ENCODE measurements around the gene PKLR. TPM values are rescaled to one million over a fixed set of nuclear protein-coding genes. Genes with fewer than 3 reads are reported as not detected.

The PKLR gene
- total and polyA plus RNA-seq, 2 of the 8 experiments (the other 6 are each of a cell fraction or from before 2014, with no cell fraction given) = 2.3 to 7.5 TPM

DNA sequence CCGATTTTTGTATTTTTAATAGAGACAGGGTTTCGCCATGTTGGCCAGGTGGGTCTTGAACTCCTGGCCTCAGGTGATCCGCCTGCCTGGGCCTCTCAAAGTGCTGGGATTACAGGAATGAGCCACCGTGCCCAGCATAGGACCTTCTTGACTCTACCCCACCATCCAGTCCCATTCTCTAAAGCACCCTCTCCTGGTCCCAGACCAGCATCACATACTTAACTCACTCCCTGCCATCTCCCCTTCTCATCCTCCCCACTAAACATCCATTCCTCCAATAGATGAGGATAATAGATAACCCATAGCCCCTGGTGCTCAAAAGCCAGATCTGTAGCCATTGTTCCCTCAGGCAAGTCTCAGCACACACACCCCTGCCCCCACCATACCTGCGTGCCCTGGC, 48.0 kb downstream of the PKLR start:
- H3K23ac ChIP-seq (ENCODE audit: insufficient read length) = no peak overlapping the region
- no peaks in the 10 kb centered on the region for H3K79me1 ChIP-seq (ENCODE audit: low read depth, low read length)
- no peak overlapping the region for H3K4ac ChIP-seq (replicated peaks; ENCODE audit: insufficient read length, low read depth, low read length)
- H3K9ac ChIP-seq (replicated peaks in 1 of 4; ENCODE audit: extremely low read depth in 1 of 4, low read depth in 3 of 4, low read length in 3 of 4) = no peak overlapping the region
- no peak overlapping the region for H3K14ac ChIP-seq (ENCODE audit: insufficient read length)
- H3K4me1 ChIP-seq (replicated peaks in 1 of 4; ENCODE audit: control insufficient read depth in 3 of 4, insufficient read depth in 4 of 4, low read length in 3 of 4) = peaks cover 0 to 26% (median 16%) of the 10 kb centered on the region in 4 experiments; a peak in 6 of 7 replicates
- no peak overlapping the region for H2BK20ac ChIP-seq (ENCODE audit: low read length)
- H3K23me2 ChIP-seq (ENCODE audit: low read depth, low read length) = peaks cover 12% of the 10 kb centered on the region; the same call in 1 of the 2 replicates
- H2BK120ac ChIP-seq (replicated peaks; ENCODE audit: low read depth, low read length) = no peak overlapping the region
- no peak overlapping the region for H2AFZ ChIP-seq (ENCODE audit: low read length)
- peak overlapping the region in 1 of 2 experiments; percentile 79; a peak in 1 of 4 replicates for H3K4me2 ChIP-seq (ENCODE audit: insufficient read depth in 1 of 2, low read depth in 2 of 2, low read length in 2 of 2)
- TF ChIP-seq, protein P1, sequence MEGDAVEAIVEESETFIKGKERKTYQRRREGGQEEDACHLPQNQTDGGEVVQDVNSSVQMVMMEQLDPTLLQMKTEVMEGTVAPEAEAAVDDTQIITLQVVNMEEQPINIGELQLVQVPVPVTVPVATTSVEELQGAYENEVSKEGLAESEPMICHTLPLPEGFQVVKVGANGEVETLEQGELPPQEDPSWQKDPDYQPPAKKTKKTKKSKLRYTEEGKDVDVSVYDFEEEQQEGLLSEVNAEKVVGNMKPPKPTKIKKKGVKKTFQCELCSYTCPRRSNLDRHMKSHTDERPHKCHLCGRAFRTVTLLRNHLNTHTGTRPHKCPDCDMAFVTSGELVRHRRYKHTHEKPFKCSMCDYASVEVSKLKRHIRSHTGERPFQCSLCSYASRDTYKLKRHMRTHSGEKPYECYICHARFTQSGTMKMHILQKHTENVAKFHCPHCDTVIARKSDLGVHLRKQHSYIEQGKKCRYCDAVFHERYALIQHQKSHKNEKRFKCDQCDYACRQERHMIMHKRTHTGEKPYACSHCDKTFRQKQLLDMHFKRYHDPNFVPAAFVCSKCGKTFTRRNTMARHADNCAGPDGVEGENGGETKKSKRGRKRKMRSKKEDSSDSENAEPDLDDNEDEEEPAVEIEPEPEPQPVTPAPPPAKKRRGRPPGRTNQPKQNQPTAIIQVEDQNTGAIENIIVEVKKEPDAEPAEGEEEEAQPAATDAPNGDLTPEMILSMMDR (IDR thresholded peaks at IDR 0.05; ENCODE audit: control extremely low read depth in 1 of 3, insufficient read depth in 1 of 3, low read depth in 1 of 3, low read length in 3 of 3) = peak in 2 of 3 experiments; percentile 1 to 32; a peak in 3 of 4 replicates
- TF ChIP-seq RAD21 (IDR thresholded peaks at IDR 0.05 in 1 of 2, conservative IDR thresholded peaks at IDR 0.05 in 1 of 2; ENCODE audit: low read depth in 2 of 2, low read length in 2 of 2) = 0 out of 4 replicates have a peak, but pooled peaks of 1 of the 2 experiments have one; percentile 7
- TF ChIP-seq, protein P2, sequence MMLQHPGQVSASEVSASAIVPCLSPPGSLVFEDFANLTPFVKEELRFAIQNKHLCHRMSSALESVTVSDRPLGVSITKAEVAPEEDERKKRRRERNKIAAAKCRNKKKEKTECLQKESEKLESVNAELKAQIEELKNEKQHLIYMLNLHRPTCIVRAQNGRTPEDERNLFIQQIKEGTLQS (IDR thresholded peaks at IDR 0.05; ENCODE audit: insufficient read depth, low read depth, low read length) = no peak
- ChIA-PET POLR2A (ENCODE audit: partially characterized antibody) (interaction anchor here (0.9 to 7.1 kb wide), 4 partner anchors 8 to 69 kb away, joined by 3 to 48 read pairs (median 17); partner anchors contain the start of genes CLK2 and SCAMP3), CTCF (ENCODE audit: partially characterized antibody) (interaction anchor here (3.3 to 15.2 kb wide), 5 partner anchors 11 to 69 kb away, joined by 16 to 227 read pairs (median 21); partner anchors contain the start of genes CLK2, FDPS and RUSC1)
- H3K4me3 ChIP-seq (ENCODE audit: extremely low read depth in 1 of 4, insufficient read depth in 2 of 4, low read depth in 3 of 4, low read length in 4 of 4) = no peak overlapping the region
- no peak overlapping the region for H3K56ac ChIP-seq (replicated peaks; ENCODE audit: insufficient read length, low read depth, low read length)
- H3K27me3 ChIP-seq (replicated peaks in 1 of 4; ENCODE audit: control insufficient read depth in 3 of 4, extremely low read depth in 1 of 4, insufficient read depth in 3 of 4, low read length in 3 of 4) = no peaks in the 10 kb centered on the region
- H4K20me1 ChIP-seq (replicated peaks in 1 of 2; ENCODE audit: control insufficient read depth in 1 of 2, insufficient read depth in 2 of 2, low read length in 2 of 2) = peaks cover 0 to 9% of the 10 kb centered on the region in 2 experiments
- H2BK15ac ChIP-seq (ENCODE audit: low read length) = peak overlapping the region; percentile 20; the same call in 1 of the 2 replicates
- H2AK5ac ChIP-seq (ENCODE audit: low read depth, low read length) = no peak overlapping the region
- no peak overlapping the region for H2BK5ac ChIP-seq (ENCODE audit: low read depth, low read length)
- DNase-seq (ENCODE audit: low read depth in 1 of 2, low spot score in 2 of 2) (no peak), FAIRE-seq (no peak)
- no peak overlapping the region; the same call in 1 of the 2 replicates for H2BK12ac ChIP-seq (ENCODE audit: low read depth, low read length)
- no peak overlapping the region for H3K18ac ChIP-seq (ENCODE audit: extremely low read depth, low read length)
- H3K27ac ChIP-seq (ENCODE audit: low read depth, low read length) = no peak overlapping the region
- no peak overlapping the region for H4K91ac ChIP-seq (replicated peaks; ENCODE audit: insufficient read length, low read length)
- 85% methylated on average over 5 of the region's 5 CpGs; no CpG with 5 or more reads in 1 of the 2 experiments for WGBS, 2 experiments (ENCODE audit: extremely low coverage in 1 of 2, insufficient coverage in 1 of 2, insufficient read length in 1 of 2, insufficient replicate concordance in 2 of 2, low coverage in 1 of 2, low lambda C conversion rate in 2 of 2, missing lambda C conversion rate in 1 of 2)
- H3K9me3 ChIP-seq (ENCODE audit: insufficient read depth in 2 of 2, low read depth in 1 of 2, low read length in 1 of 2) = no peaks in the 10 kb centered on the region
- no peaks in the 10 kb centered on the region; a peak in 1 of 8 replicates for H3K36me3 ChIP-seq (ENCODE audit: control insufficient read depth in 2 of 4, insufficient read depth in 4 of 4, low read length in 3 of 4)
- H4K5ac ChIP-seq (ENCODE audit: insufficient read length, low read depth, low read length) = no peak overlapping the region
- no peak overlapping the region; the same call in 1 of the 2 replicates for H4K8ac ChIP-seq (ENCODE audit: extremely low read depth, insufficient read depth, low read length)
- H3K79me2 ChIP-seq (ENCODE audit: control insufficient read depth in 1 of 2, insufficient read depth in 2 of 2, low read length in 2 of 2) = 0 out of 4 replicates have a peak, but pooled peaks cover 0 to 3% of the 10 kb centered on the region in 2 experiments

Data from H1 (cell line).